MM.1S (cell line): ENCODE data around the gene ZNF469.

Experiments
- EZH2 ChIP-seq: fragments of 300-600 bp; sonication (generic); optimal IDR thresholded peaks from 2 replicates; pipeline ENCODE3; 2017; ENCODE audit warnings: low read depth, mild to moderate bottlenecking, antibody characterized with exemption, low read length, mixed read lengths
- EZH2phosphoT487 ChIP-seq: fragments of 300-600 bp; sonication (generic); IDR thresholded peaks from 2 replicates; pipeline ENCODE4 v1.6.1; 2018; ENCODE audit warnings: antibody characterized with exemption, low read length
- TF ChIP-seq, protein P1 (sequence below): fragments of 300-600 bp; sonication (generic); IDR thresholded peaks from 2 replicates; pipeline ENCODE4 v1.5.1; 2016; ENCODE audit warnings: antibody characterized with exemption, low read length, mixed read lengths

DNA sequence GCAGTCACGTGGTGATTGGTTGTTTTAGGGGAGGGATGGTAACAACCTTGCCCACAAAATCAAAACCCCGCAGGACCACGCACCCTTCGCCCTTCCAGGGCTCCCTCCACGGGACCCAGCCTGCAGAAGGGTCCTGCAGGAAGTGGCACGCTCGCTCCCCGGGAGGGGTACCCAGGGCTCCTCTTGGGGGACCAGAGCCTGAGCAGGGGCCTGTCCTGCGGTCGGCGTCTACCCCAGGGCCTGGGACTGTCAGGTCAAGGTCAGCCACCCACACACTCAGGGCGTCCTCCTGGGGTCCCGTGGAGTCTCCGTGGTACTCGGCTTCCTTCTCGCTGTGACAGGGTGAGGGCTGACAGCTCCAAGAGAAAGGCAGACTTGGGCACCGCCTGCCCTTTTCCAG is 33.9 kb downstream of the ZNF469 start:
- TF ChIP-seq, protein P1, sequence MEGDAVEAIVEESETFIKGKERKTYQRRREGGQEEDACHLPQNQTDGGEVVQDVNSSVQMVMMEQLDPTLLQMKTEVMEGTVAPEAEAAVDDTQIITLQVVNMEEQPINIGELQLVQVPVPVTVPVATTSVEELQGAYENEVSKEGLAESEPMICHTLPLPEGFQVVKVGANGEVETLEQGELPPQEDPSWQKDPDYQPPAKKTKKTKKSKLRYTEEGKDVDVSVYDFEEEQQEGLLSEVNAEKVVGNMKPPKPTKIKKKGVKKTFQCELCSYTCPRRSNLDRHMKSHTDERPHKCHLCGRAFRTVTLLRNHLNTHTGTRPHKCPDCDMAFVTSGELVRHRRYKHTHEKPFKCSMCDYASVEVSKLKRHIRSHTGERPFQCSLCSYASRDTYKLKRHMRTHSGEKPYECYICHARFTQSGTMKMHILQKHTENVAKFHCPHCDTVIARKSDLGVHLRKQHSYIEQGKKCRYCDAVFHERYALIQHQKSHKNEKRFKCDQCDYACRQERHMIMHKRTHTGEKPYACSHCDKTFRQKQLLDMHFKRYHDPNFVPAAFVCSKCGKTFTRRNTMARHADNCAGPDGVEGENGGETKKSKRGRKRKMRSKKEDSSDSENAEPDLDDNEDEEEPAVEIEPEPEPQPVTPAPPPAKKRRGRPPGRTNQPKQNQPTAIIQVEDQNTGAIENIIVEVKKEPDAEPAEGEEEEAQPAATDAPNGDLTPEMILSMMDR = no peak
- TF ChIP-seq EZH2 (no peak), EZH2phosphoT487 (no peak)
